ENCODE measurements around the gene ZNF354C.

The ZNF354C gene

GRCh38 chr5:179127136-179128040, 67.2 kb downstream of the ZNF354C start:
- DNase-seq (ENCODE audit: low read depth) = no peak

GRCh38 chr5:179128041-179128365, 67.8 kb downstream of the ZNF354C start:
- DNase-seq (ENCODE audit: low read depth) = no peak

DNA sequence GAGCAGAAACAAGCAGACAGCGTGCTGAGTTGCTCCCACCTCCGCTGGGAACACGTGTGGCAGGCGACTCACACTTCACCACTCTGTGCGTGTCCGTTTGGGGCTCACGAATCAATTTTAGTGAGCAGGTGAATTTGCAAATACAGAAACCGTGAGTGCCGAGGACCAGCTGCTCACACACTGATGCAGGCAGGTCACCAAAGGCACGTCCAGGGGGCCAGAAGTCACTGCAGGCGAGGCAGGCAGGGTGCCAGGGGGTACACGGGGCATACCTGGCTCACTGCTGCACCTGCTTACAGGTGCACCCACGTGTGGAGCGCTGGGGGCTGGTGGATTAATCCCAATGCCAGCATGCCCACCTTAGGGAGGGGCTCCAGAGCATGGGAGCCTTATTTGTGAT, 68.8 kb downstream of the ZNF354C start:
- no peak for DNase-seq (ENCODE audit: low read depth)

- no peak for DNase-seq (ENCODE audit: low read depth)
These were observed 69.5 kb downstream of the ZNF354C start for GRCh38 chr5:179129607-179130071.

GRCh38 chr5:179130101-179130681, 70.0 kb downstream of the ZNF354C start:
- DNase-seq (ENCODE audit: low read depth) = no peak

- DNase-seq (ENCODE audit: low read depth) = no peak
These were observed 71.2 kb downstream of the ZNF354C start for GRCh38 chr5:179131321-179131835.

DNA sequence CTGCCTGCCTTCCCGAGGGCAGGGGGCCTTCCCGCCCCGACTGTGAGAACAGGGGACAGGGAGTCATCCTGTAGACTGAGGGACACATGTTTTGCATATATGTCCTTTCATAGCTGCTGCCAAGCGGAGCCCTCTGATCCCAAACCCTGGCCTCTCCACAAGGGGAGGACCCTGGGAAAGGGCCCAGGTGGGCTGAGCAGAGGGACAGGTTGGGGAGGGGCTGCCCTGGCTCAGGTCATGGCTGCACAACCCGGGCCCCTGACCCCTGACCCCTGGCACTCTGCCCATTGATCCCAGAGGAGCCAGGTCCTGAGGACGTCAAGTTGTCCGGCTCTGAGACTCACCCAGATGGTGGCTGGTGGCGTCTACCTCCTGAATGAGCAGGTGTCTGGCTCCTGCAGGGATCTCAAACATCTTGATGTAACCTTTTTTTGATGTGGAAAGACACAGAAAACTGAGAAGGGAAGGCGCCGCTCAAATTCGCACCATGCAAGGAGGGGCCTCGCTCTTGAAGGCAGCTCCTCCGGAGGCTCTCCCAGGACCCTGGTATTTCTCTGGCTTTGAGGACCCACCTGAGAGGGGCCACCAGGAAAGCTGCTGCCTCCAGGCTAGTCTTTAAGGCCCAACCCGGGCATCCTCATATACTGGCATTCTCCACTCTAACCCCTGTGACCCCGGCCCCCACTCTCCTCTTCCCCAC, 71.9 kb downstream of the ZNF354C start:
- DNase-seq (ENCODE audit: low read depth) = no peak

- no peak for DNase-seq (ENCODE audit: low read depth)
These were observed 72.6 kb downstream of the ZNF354C start for GRCh38 chr5:179132586-179133355.
